Measurements from ENCODE around the gene SNX3.

GRCh38 chr6:108166664-108167448, 94.0 kb downstream of the SNX3 start:
- TF ChIP-seq POLR2A (IDR thresholded peaks at IDR 0.05) (no peak), CTCF (IDR thresholded peaks at IDR 0.05 in 4 of 5, conservative IDR thresholded peaks at IDR 0.05 in 1 of 5) (no peak)

Measured in gastrocnemius medialis (tissue), 4 donors.